HCT116 (cell line): ENCODE results near the gene NAA25.

ENCODE experiments used
- EZH2 ChIP-seq: fragments of 200-600 bp; sonication (generic); IDR thresholded peaks from 2 replicates; pipeline ENCODE4 v1.6.1; 2017; ENCODE audit warnings: antibody characterized with exemption, mixed run types
- JUND ChIP-seq: IDR thresholded peaks from 2 replicates; pipeline ENCODE4 v1.6.1; 2012
- POLR2A ChIP-seq: IDR thresholded peaks from 2 replicates; pipeline ENCODE4 v1.7.0; 2011; ENCODE audit warnings: borderline replicate concordance; ENCODE audit not compliant: insufficient read depth, insufficient read length; ENCODE audit errors: extremely low read depth
- ZFX ChIP-seq: fragments of 450-650 bp; IDR thresholded peaks from 2 replicates; pipeline ENCODE4 v1.6.1; 2017
- TF ChIP-seq, protein P1 (sequence below), 3 experiments: fragments of 200-600 bp in 1 of 3; sonication (generic) in 1 of 3; IDR thresholded peaks in 2 of 3; conservative IDR thresholded peaks in 1 of 3; 2 replicates each; pipeline ENCODE4 v1.5.1; 2012 to 2017; ENCODE audit warnings: low read depth in 2 of 3, low read length in 2 of 3, antibody characterized with exemption in 1 of 3, borderline replicate concordance in 1 of 3, control low read depth in 1 of 3, mild to moderate bottlenecking in 1 of 3, mixed read lengths in 1 of 3, mixed run types in 1 of 3, moderate library complexity in 1 of 3; ENCODE audit not compliant: insufficient read depth in 1 of 3
- TF ChIP-seq, protein P2 (sequence below): IDR thresholded peaks from 2 replicates; pipeline ENCODE4 v1.6.1; 2012
- TF ChIP-seq, protein P3 (sequence below): IDR thresholded peaks from 2 replicates; pipeline ENCODE4 v1.6.1; 2012; ENCODE audit warnings: low read depth

DNA sequence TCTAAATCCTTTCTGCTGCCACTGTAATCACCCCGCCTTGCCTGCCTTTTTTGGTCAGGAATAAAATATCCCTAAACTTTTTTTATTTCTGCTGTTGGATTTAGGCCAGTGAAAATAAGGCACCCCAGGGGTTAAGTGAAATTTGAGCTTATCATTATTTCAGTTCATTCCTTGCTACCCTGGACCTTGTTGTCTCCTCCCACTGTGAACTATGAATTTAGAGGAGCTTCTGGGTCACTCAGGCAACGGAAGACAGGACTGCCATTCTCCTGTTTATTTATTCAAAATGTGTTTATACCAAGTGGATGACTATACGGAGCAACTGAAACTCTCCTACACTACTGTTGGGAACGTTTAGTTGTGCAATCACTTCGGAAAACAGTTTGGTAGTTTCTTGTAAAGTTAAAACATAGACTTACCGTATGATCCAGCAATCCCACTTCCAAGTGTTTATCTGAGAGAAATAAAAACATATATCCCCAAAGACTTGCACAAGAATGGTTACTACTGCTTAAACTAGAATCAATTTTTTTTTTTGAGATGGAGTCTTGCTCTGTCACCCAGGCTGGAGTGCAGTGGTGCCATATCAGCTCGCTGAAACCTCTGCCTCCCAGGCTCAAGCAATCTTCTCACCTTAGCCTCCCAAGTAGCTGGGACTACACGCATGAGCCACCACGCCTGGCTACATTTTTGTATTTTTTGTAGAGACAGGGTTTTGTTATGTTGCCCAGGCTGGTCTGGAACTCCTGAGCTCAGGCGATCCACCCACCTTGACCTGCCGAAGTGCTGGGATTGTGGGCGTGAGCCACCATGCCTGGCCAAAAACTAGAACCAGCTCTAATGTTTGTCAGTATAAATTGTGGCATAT is 14.5 kb upstream of the NAA25 start:
- TF ChIP-seq, protein P1, sequence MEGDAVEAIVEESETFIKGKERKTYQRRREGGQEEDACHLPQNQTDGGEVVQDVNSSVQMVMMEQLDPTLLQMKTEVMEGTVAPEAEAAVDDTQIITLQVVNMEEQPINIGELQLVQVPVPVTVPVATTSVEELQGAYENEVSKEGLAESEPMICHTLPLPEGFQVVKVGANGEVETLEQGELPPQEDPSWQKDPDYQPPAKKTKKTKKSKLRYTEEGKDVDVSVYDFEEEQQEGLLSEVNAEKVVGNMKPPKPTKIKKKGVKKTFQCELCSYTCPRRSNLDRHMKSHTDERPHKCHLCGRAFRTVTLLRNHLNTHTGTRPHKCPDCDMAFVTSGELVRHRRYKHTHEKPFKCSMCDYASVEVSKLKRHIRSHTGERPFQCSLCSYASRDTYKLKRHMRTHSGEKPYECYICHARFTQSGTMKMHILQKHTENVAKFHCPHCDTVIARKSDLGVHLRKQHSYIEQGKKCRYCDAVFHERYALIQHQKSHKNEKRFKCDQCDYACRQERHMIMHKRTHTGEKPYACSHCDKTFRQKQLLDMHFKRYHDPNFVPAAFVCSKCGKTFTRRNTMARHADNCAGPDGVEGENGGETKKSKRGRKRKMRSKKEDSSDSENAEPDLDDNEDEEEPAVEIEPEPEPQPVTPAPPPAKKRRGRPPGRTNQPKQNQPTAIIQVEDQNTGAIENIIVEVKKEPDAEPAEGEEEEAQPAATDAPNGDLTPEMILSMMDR (IDR thresholded peaks at IDR 0.05 in 2 of 3, conservative IDR thresholded peaks at IDR 0.05 in 1 of 3; ENCODE audit: borderline replicate concordance in 1 of 3, insufficient read depth in 1 of 3, low read depth in 2 of 3, low read length in 2 of 3), result no peak
- TF ChIP-seq EZH2, result no peak
- no peak for TF ChIP-seq POLR2A
- TF ChIP-seq, protein P2, sequence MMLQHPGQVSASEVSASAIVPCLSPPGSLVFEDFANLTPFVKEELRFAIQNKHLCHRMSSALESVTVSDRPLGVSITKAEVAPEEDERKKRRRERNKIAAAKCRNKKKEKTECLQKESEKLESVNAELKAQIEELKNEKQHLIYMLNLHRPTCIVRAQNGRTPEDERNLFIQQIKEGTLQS, result no peak
- no peak for TF ChIP-seq JUND
- TF ChIP-seq ZFX, result no peak
- TF ChIP-seq, protein P3, sequence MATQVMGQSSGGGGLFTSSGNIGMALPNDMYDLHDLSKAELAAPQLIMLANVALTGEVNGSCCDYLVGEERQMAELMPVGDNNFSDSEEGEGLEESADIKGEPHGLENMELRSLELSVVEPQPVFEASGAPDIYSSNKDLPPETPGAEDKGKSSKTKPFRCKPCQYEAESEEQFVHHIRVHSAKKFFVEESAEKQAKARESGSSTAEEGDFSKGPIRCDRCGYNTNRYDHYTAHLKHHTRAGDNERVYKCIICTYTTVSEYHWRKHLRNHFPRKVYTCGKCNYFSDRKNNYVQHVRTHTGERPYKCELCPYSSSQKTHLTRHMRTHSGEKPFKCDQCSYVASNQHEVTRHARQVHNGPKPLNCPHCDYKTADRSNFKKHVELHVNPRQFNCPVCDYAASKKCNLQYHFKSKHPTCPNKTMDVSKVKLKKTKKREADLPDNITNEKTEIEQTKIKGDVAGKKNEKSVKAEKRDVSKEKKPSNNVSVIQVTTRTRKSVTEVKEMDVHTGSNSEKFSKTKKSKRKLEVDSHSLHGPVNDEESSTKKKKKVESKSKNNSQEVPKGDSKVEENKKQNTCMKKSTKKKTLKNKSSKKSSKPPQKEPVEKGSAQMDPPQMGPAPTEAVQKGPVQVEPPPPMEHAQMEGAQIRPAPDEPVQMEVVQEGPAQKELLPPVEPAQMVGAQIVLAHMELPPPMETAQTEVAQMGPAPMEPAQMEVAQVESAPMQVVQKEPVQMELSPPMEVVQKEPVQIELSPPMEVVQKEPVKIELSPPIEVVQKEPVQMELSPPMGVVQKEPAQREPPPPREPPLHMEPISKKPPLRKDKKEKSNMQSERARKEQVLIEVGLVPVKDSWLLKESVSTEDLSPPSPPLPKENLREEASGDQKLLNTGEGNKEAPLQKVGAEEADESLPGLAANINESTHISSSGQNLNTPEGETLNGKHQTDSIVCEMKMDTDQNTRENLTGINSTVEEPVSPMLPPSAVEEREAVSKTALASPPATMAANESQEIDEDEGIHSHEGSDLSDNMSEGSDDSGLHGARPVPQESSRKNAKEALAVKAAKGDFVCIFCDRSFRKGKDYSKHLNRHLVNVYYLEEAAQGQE, result no peak
